SKM-1 (cell line): Measurements from ENCODE around the gene TDRD3.
"Not testable (repeated sequence)": the region's sequence is repeated elsewhere in the genome, so short reads cannot be mapped to it uniquely, and the experiment has no call there.

Source experiments
- DNase-seq: peaks from one replicate; lab custom pipeline; 2025; ENCODE audit not compliant: unreplicated experiment; lab: John Stamatoyannopoulos, UW

The TDRD3 gene

GRCh38 chr13:60396783-60397703 lies at the start of gene TDRD3:
TSS of gene TDRD3 (plus strand) at chr13:60397220. CDS start at chr13:60397365, 145 bp downstream.
- peak; percentile 77 for DNase-seq

GRCh38 chr13:60347690-60348089 lies 49.3 kb upstream of the TDRD3 start:
- DNase-seq: no peak

- no peak for DNase-seq
Measured at GRCh38 chr13:60348097-60348496, 48.9 kb upstream of the TDRD3 start.

- no peak for DNase-seq
Measured at GRCh38 chr13:60351326-60351725, 45.7 kb upstream of the TDRD3 start.

- no peak for DNase-seq
Measured at GRCh38 chr13:60351855-60352615, 45.0 kb upstream of the TDRD3 start.

GRCh38 chr13:60352644-60353043 lies 44.4 kb upstream of the TDRD3 start:
- DNase-seq: no peak

GRCh38 chr13:60355056-60355455 lies 42.0 kb upstream of the TDRD3 start:
- DNase-seq: no peak

GRCh38 chr13:60356970-60357369 lies 40.0 kb upstream of the TDRD3 start:
- DNase-seq: peak; percentile 17

GRCh38 chr13:60358453-60358852 lies 38.6 kb upstream of the TDRD3 start:
- DNase-seq: no peak

- no peak for DNase-seq
Measured at GRCh38 chr13:60363288-60363687, 33.7 kb upstream of the TDRD3 start.

GRCh38 chr13:60369242-60369641 lies 27.8 kb upstream of the TDRD3 start:
- no peak for DNase-seq

GRCh38 chr13:60370343-60370742 lies 26.7 kb upstream of the TDRD3 start:
- no peak for DNase-seq

- DNase-seq: no peak
Measured at GRCh38 chr13:60372141-60372540, 24.9 kb upstream of the TDRD3 start.

GRCh38 chr13:60379282-60379681 lies 17.7 kb upstream of the TDRD3 start:
- DNase-seq: not testable (repeated sequence)

- no peak for DNase-seq
Measured at GRCh38 chr13:60379837-60380565, 17.0 kb upstream of the TDRD3 start.

GRCh38 chr13:60384911-60385310 lies 12.1 kb upstream of the TDRD3 start:
- no peak for DNase-seq

GRCh38 chr13:60386250-60386649 lies 10.8 kb upstream of the TDRD3 start:
- DNase-seq: no peak

- DNase-seq: no peak
Measured at GRCh38 chr13:60392131-60392530, 4.9 kb upstream of the TDRD3 start.

GRCh38 chr13:60395971-60396782 lies 843 bp upstream of the TDRD3 start:
- peak; percentile 85 for DNase-seq

GRCh38 chr13:60397704-60398378 lies 821 bp downstream of the TDRD3 start:
- peak; percentile 35 for DNase-seq
